GM23248 (cell line): ENCODE results near the gene KRTAP5-7. TPM values are rescaled to one million over a fixed set of nuclear protein-coding genes. Genes with fewer than 3 reads are reported as not detected.

ENCODE experiments used
- DNase-seq: peaks from one replicate; pipeline ENCODE4 v3.0.0-alpha.2; 2015
- H2AFZ ChIP-seq: fragments of 200-600 bp; sonication (generic); 2 replicates; pipeline ENCODE4 v1.6.1; 2016; ENCODE audit warnings: antibody characterized with exemption
- H3F3A ChIP-seq: fragments of 200-600 bp; sonication (generic); 2 replicates; pipeline ENCODE4 v1.6.1; 2016; ENCODE audit warnings: mild to moderate bottlenecking, antibody characterized with exemption, mixed run types; ENCODE audit not compliant: insufficient read depth
- H3K27ac ChIP-seq: fragments of 200-600 bp; sonication (generic); 2 replicates; pipeline ENCODE4 v1.5.1; 2016; ENCODE audit warnings: mild to moderate bottlenecking
- H3K27me3 ChIP-seq: fragments of 200-600 bp; sonication (generic); replicated peaks from 2 replicates; pipeline ENCODE4 v1.6.1; 2016; ENCODE audit warnings: mild to moderate bottlenecking; ENCODE audit not compliant: insufficient read depth
- H3K36me3 ChIP-seq: fragments of 200-600 bp; sonication (generic); 2 replicates; pipeline ENCODE4 v1.6.1; 2016; ENCODE audit warnings: low read depth, mild to moderate bottlenecking
- H3K4me1 ChIP-seq: fragments of 200-600 bp; sonication (generic); 2 replicates; pipeline ENCODE4 v1.6.1; 2016; ENCODE audit warnings: mild to moderate bottlenecking; ENCODE audit not compliant: insufficient read depth
- H3K4me2 ChIP-seq: fragments of 200-600 bp; sonication (generic); one replicate; pipeline ENCODE4 v1.6.1; 2016; ENCODE audit warnings: mild to moderate bottlenecking; ENCODE audit not compliant: unreplicated experiment
- H3K4me3 ChIP-seq: fragments of 200-600 bp; sonication (generic); 2 replicates; pipeline ENCODE4 v1.5.1; 2016; ENCODE audit warnings: mild to moderate bottlenecking
- H3K79me2 ChIP-seq: fragments of 200-600 bp; sonication (generic); 2 replicates; pipeline ENCODE4 v1.6.1; 2016; ENCODE audit warnings: mild to moderate bottlenecking; ENCODE audit not compliant: insufficient read depth
- H3K9ac ChIP-seq: fragments of 200-600 bp; sonication (generic); 2 replicates; pipeline ENCODE4 v1.6.1; 2016; ENCODE audit warnings: mild to moderate bottlenecking
- H3K9me2 ChIP-seq: fragments of 200-600 bp; sonication (generic); 2 replicates; pipeline ENCODE4 v1.6.1; 2016; ENCODE audit warnings: mixed run types, mild to moderate bottlenecking, moderate library complexity; ENCODE audit not compliant: insufficient read depth
- H3K9me3 ChIP-seq: fragments of 200-600 bp; sonication (generic); one replicate; pipeline ENCODE4 v1.6.1; 2017; ENCODE audit warnings: low read depth
- H4K20me1 ChIP-seq: fragments of 200-600 bp; sonication (generic); 2 replicates; pipeline ENCODE4 v1.6.0; 2016; ENCODE audit not compliant: insufficient read depth
- EZH2 ChIP-seq: fragments of 200-600 bp; sonication (generic); IDR thresholded peaks from 2 replicates; pipeline ENCODE4 v1.6.1; 2018; ENCODE audit warnings: antibody characterized with exemption, mild to moderate bottlenecking; ENCODE audit not compliant: insufficient read depth, poor library complexity, severe bottlenecking
- EZH2phosphoT487 ChIP-seq: fragments of 200-600 bp; sonication (generic); IDR thresholded peaks from 2 replicates; pipeline ENCODE4 v1.6.1; 2018; ENCODE audit warnings: antibody characterized with exemption, moderate library complexity, mild to moderate bottlenecking, low read depth; ENCODE audit not compliant: insufficient read depth
- WGBS, 2 experiments: methylation state at CpG; one replicate each; pipeline ENCODE4 v1.1.6; 2015 to 2017; ENCODE audit warnings: low lambda C conversion rate in 2 of 2, low coverage in 1 of 2; ENCODE audit errors: missing lambda C conversion rate in 2 of 2; 5-methylcytosine and 5-hydroxymethylcytosine counted together
- in situ Hi-C: fragments of 300-500 bp; cut with MboI; formaldehyde crosslinking; loops from 2 replicates; pipeline ENCODE4 v1.15.0; 2020
- polyA plus RNA-seq: library from polyadenylated mRNA; unstranded; fragments of >200 nt; fragmentation: Nextera tagmentation; extraction: Ambion mirVana; gene quantifications from 2 replicates; pipeline ENCODE4 v1.2.1, GENCODE V29; 2016
- total RNA-seq: library from RNA; depleted of rRNA; stranded (reverse); fragments of >200 nt; shearing (Covaris generic); gene quantifications from 2 replicates; pipeline ENCODE4 v1.2.3, GENCODE V29; 2014

KRTAP5-7 gene
- total and polyA plus RNA-seq, 2 experiments from 2014 or later: not detected

GRCh38 chr11:71482216-71482615 is 44.9 kb upstream of the KRTAP5-7 start:
- H3K79me2 ChIP-seq: no peaks in the 10 kb centered on the region
- H4K20me1 ChIP-seq: no peaks in the 10 kb centered on the region
- no peaks in the 10 kb centered on the region for H3F3A ChIP-seq
- no peaks in the 10 kb centered on the region for H3K4me1 ChIP-seq
- in situ Hi-C loops: no loop called here
- peaks cover 20% of the 10 kb centered on the region; the same call in 1 of the 2 replicates for H3K36me3 ChIP-seq
- DNase-seq: no peak
- H3K4me3 ChIP-seq: no peak overlapping the region
- no peak overlapping the region for H2AFZ ChIP-seq
- no peak overlapping the region for H3K4me2 ChIP-seq
- H3K27me3 ChIP-seq: no peaks in the 10 kb centered on the region
- 98 to 99% methylated on average over 14 to 17 of the region's 18 CpGs for WGBS, 2 experiments
- no peaks in the 10 kb centered on the region for H3K9me3 ChIP-seq
- no peak overlapping the region for H3K9ac ChIP-seq
- H3K9me2 ChIP-seq: no peaks in the 10 kb centered on the region
- TF ChIP-seq EZH2phosphoT487 (no peak), EZH2 (no peak)
- H3K27ac ChIP-seq: no peak overlapping the region

DNA sequence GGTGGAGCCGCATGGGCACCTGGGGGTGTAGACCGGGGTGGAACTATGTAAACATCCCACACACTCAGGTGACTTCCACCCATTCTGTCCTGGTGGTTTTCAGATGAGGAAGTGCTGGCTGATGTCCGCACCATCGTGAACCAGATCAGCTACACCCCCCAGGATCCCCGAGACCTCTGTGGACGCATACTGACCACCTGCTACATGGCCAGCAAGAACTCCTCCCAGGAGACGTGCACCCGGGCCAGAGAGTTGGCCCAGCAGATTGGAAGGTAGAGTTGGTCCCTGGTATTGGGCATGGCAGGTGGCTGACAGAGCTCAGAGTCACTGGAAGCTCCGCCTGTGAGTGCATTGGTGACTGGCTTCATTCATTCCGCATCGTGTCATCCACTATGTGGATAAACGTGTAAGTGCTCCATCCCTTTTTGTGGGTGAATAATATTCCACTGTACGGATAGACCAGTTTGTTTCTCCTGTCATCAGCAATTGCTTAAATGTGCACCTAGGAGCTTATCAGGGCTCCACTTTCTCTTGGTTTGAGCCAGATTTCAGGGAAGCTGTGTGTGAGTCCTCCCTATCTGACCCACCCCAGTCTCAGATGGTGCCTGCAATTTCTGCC is 44.2 kb upstream of the KRTAP5-7 start:
- 91 to 92% methylated on average over 13 of the region's 13 CpGs for WGBS, 2 experiments
- no peak for TF ChIP-seq EZH2
- TF ChIP-seq EZH2phosphoT487: no peak
- Histone ChIP-seq H3K79me2 (no peaks in the 10 kb centered on the region), H3K4me1 (no peaks in the 10 kb centered on the region), H3K36me3 (peaks cover 20% of the 10 kb centered on the region; the same call in 1 of the 2 replicates), H3K4me3 (no peak overlapping the region), H3K9ac (no peak overlapping the region), H3K27me3 (no peaks in the 10 kb centered on the region), H3K9me3 (no peaks in the 10 kb centered on the region), H2AFZ (no peak overlapping the region), H3K4me2 (no peak overlapping the region), H3F3A (no peaks in the 10 kb centered on the region), H3K27ac (no peak overlapping the region), H3K9me2 (no peaks in the 10 kb centered on the region), H4K20me1 (no peaks in the 10 kb centered on the region)
- in situ Hi-C loops: no loop called here
- DNase-seq: no peak

DNA sequence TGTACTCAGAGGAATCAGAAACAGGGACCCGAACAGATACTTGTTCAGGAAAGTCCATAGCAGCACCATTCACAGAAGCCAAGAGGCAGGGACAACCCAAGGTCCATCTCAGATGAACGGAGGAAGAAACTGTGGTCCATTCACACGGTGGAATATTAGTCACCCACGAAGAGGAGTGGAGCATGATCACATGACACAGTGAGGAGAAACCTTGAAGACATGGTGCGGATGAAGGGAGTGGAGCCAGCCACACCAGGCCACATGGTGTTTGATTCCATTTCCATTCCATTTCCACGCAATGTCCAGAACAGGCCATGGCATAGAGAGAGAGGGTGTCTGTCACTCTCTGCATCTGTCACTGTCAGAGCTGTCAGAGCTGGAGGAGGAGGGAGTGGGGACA is 43.4 kb upstream of the KRTAP5-7 start:
- no peaks in the 10 kb centered on the region for H3K79me2 ChIP-seq
- no peak overlapping the region for H3K4me2 ChIP-seq
- WGBS, 2 experiments: 76 to 82% methylated on average over 6 of the region's 6 CpGs
- no peak overlapping the region for H3K4me3 ChIP-seq
- no peaks in the 10 kb centered on the region for H3K9me3 ChIP-seq
- no peak overlapping the region for H2AFZ ChIP-seq
- peaks cover 20% of the 10 kb centered on the region; the same call in 1 of the 2 replicates for H3K36me3 ChIP-seq
- in situ Hi-C loops: no loop called here
- H3K4me1 ChIP-seq: no peaks in the 10 kb centered on the region
- H3K9me2 ChIP-seq: no peaks in the 10 kb centered on the region
- H4K20me1 ChIP-seq: no peaks in the 10 kb centered on the region
- no peak for DNase-seq
- no peak overlapping the region for H3K27ac ChIP-seq
- H3K27me3 ChIP-seq: no peaks in the 10 kb centered on the region
- TF ChIP-seq EZH2phosphoT487 (no peak), EZH2 (no peak)
- H3F3A ChIP-seq: no peaks in the 10 kb centered on the region
- no peak overlapping the region for H3K9ac ChIP-seq

GRCh38 chr11:71484248-71485062 is 42.6 kb upstream of the KRTAP5-7 start:
- WGBS, 2 experiments: 95 to 96% methylated on average over 23 of the region's 23 CpGs

More at GRCh38 chr11:71484248-71485062, 42.6 kb upstream of the KRTAP5-7 start:
- H3K79me2 ChIP-seq: no peaks in the 10 kb centered on the region
- no peak for DNase-seq
- H3K9ac ChIP-seq: no peak overlapping the region
- in situ Hi-C loops: no loop called here
- no peak overlapping the region for H3K4me3 ChIP-seq
- H3F3A ChIP-seq: no peaks in the 10 kb centered on the region
- no peak overlapping the region for H3K4me2 ChIP-seq
- no peaks in the 10 kb centered on the region for H4K20me1 ChIP-seq
- H3K27ac ChIP-seq: no peak overlapping the region
- H3K36me3 ChIP-seq: peaks cover 20% of the 10 kb centered on the region; the same call in 1 of the 2 replicates
- H3K4me1 ChIP-seq: no peaks in the 10 kb centered on the region
- TF ChIP-seq EZH2 (no peak), EZH2phosphoT487 (no peak)
- no peak overlapping the region for H2AFZ ChIP-seq
- H3K27me3 ChIP-seq: no peaks in the 10 kb centered on the region
- no peaks in the 10 kb centered on the region for H3K9me2 ChIP-seq
- no peaks in the 10 kb centered on the region for H3K9me3 ChIP-seq
